Activated CD8-positive, alpha-beta T cell treated with anti-CD3 and anti-CD28 coated beads, Interleukin-2, amount 10 ng/mL, durations not matched to agents 7 days and 5 days (primary cell): ENCODE measurements around the gene SRPX2. TPM values are rescaled to one million over a fixed set of nuclear protein-coding genes. Genes with fewer than 3 reads are reported as not detected.

Experiments
- ATAC-seq: fragments of 150-1000 bp; cut with Tn5 transposase; one replicate; pipeline ENCODE4 v1.10.0; 2021; ENCODE audit warnings: moderate library complexity
- CTCF ChIA-PET: fragments of 350-600 bp; sonication (Branson Sonifier 250); formaldehyde crosslinking; loops from one replicate; lab custom pipeline; 2021; ENCODE audit warnings: antibody characterized with exemption; lab: Charles Lee
- POLR2A ChIA-PET: fragments of 350-600 bp; sonication (Branson Sonifier 250); formaldehyde crosslinking; loops from one replicate; lab custom pipeline; 2021; ENCODE audit warnings: antibody characterized with exemption; lab: Charles Lee
- DNase-seq: peaks from one replicate; pipeline ENCODE4 v3.0.0-alpha.2; 2020
- H3K27ac Mint-ChIP-seq: one replicate; pipeline ENCODE4 v1.8.0; 2021; ENCODE audit warnings: mild to moderate bottlenecking, mixed read lengths
- H3K27me3 Mint-ChIP-seq: one replicate; pipeline ENCODE4 v1.8.0; 2021; ENCODE audit warnings: low read depth, mixed read lengths
- H3K36me3 Mint-ChIP-seq: one replicate; pipeline ENCODE4 v1.8.0; 2021; ENCODE audit warnings: low read depth, mixed read lengths
- H3K4me1 Mint-ChIP-seq: one replicate; pipeline ENCODE4 v1.8.0; 2021; ENCODE audit warnings: low read depth, mixed read lengths
- H3K4me3 Mint-ChIP-seq: one replicate; pipeline ENCODE4 v1.8.0; 2021; ENCODE audit warnings: mild to moderate bottlenecking, mixed read lengths
- H3K9me3 Mint-ChIP-seq: one replicate; pipeline ENCODE4 v1.8.0; 2022; ENCODE audit warnings: mixed read lengths; ENCODE audit not compliant: insufficient read depth
- total RNA-seq, 2 experiments: library from RNA; stranded (reverse); gene quantifications; one replicate each; pipeline ENCODE4 v1.2.3, GENCODE V29; 2021

Gene SRPX2
- total RNA-seq = not detected

DNA sequence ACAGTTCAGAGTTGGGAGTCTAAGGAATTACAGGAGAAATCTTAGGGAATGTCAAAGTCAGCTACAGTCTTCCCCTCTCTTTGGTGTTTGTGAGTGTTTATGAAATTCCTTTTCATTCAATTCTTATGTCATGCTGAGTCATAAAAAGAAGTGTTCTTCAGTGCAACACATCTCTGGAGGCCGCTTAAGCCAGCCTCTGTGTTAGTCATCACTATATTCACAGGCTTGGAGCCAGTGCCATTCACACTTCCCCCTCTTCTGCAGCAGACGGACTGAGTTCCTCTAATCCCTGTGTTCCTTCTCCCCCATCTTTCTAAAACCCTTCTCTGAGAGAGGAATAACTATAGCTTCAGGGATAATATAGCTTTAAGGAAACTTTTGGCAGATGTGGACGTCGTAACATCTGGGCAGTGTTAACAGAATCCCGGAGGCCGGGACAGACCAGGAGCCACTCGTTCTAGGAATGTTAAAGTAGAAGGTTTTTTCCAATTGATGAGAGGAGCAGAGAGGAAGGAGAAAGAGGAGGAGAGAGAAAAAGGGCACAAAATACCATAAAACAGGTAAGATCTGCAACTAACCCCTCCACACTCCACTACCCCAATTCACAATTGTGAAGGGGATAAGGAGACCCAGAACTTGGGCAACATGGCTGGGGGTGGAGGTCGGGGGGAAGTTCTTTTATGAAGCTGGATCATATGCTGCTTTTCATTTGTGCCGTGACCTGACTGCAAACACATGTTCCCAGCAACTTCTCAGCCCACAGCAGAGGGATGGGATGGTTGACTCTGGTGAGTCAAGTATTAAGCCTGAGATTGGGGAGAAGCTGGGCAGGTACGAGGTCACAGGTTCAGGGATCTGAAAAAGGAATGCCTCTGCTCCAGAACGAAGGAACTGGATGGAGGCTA, at the start of gene SRPX2:
TSS of gene SRPX2 (plus strand) at position 244 of the 905 bp plus-strand sequence. CDS start 2,124 bp downstream, outside the sequence.
- Mint-ChIP-seq H3K4me3 (no peak within 1 kb of the TSS), H3K9me3 (no peaks in the 10 kb centered on the region), H3K27ac (no peak within 1 kb of the TSS)

GRCh38 chrX:100596601-100597000, 47.4 kb upstream of the SRPX2 start:
- CTCF ChIA-PET = no interaction called here

More for the DNA sequence above, at the start of gene SRPX2:
- Mint-ChIP-seq H3K27me3 (peaks cover 7% of the 10 kb centered on the region), H3K4me1 (no peaks in the 10 kb centered on the region), H3K36me3 (no peaks in the 10 kb centered on the region)
- CTCF ChIA-PET = no interaction called here
- ATAC-seq (no peak), DNase-seq (no peak)
- POLR2A ChIA-PET = no interaction called here

GRCh38 chrX:100599456-100599855, 44.5 kb upstream of the SRPX2 start:
- ATAC-seq (no peak), DNase-seq (no peak)
- POLR2A ChIA-PET = no interaction called here
- Mint-ChIP-seq H3K27ac (no peak overlapping the region), H3K36me3 (no peaks in the 10 kb centered on the region), H3K9me3 (no peaks in the 10 kb centered on the region), H3K27me3 (peaks cover 3% of the 10 kb centered on the region), H3K4me1 (no peaks in the 10 kb centered on the region), H3K4me3 (no peak overlapping the region)
- CTCF ChIA-PET = no interaction called here

More at GRCh38 chrX:100596601-100597000, 47.4 kb upstream of the SRPX2 start:
- no peak overlapping the region for H3K27ac Mint-ChIP-seq
- H3K27me3 Mint-ChIP-seq = no peaks in the 10 kb centered on the region
- H3K4me1 Mint-ChIP-seq = no peaks in the 10 kb centered on the region
- no peaks in the 10 kb centered on the region for H3K9me3 Mint-ChIP-seq
- H3K4me3 Mint-ChIP-seq = no peak overlapping the region
- ATAC-seq (no peak), DNase-seq (no peak)
- no peaks in the 10 kb centered on the region for H3K36me3 Mint-ChIP-seq
- POLR2A ChIA-PET = no interaction called here

DNA sequence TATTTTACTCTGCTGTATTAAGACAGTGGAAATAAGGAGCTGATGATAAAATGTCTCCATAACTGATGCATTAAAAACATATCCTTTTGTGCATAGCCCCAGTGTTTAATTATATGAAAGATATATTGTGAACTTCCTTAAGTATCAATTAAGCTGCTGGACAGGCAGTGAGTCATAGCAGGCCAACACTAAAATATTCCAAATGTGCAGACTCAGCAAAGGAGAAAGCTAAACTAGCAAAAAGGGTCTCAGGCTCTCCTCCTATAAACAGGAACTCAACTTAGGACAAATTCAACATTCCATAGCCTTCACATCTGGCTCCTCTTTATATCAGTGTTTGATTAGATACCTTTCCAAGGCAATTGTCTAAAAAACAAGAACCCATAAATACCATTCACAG, 43.7 kb upstream of the SRPX2 start:
- Mint-ChIP-seq H3K36me3 (no peaks in the 10 kb centered on the region), H3K27me3 (peaks cover 4% of the 10 kb centered on the region), H3K4me1 (no peaks in the 10 kb centered on the region), H3K9me3 (no peaks in the 10 kb centered on the region), H3K27ac (no peak overlapping the region), H3K4me3 (no peak overlapping the region)
- ChIA-PET POLR2A (no interaction called here), CTCF (no interaction called here)
- DNase-seq (no peak), ATAC-seq (no peak)

DNA sequence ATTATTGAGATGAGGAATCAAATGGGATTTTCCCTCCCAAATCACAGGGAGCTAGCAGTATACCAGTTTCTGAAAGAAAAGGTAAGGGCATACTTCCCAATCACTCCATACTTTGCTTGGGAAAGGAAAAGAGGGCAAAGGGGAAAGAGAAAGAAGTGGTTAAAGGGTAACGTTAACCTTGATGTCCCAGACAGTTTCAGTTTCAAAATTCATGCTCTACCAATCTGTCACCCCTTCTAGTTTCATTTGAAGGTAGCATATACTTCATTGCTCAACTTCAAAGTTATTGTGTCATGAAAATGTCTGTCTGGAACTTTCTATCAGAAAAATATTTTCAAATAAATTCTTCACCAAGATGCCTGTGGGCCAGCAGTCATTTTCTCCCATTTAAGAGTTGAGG, 43.2 kb upstream of the SRPX2 start:
- H3K27ac Mint-ChIP-seq = no peak overlapping the region
- DNase-seq (no peak), ATAC-seq (no peak)
- ChIA-PET POLR2A (no interaction called here), CTCF (no interaction called here)
- no peaks in the 10 kb centered on the region for H3K9me3 Mint-ChIP-seq
- no peaks in the 10 kb centered on the region for H3K4me1 Mint-ChIP-seq
- no peaks in the 10 kb centered on the region for H3K36me3 Mint-ChIP-seq
- peaks cover 4% of the 10 kb centered on the region for H3K27me3 Mint-ChIP-seq
- no peak overlapping the region for H3K4me3 Mint-ChIP-seq

DNA sequence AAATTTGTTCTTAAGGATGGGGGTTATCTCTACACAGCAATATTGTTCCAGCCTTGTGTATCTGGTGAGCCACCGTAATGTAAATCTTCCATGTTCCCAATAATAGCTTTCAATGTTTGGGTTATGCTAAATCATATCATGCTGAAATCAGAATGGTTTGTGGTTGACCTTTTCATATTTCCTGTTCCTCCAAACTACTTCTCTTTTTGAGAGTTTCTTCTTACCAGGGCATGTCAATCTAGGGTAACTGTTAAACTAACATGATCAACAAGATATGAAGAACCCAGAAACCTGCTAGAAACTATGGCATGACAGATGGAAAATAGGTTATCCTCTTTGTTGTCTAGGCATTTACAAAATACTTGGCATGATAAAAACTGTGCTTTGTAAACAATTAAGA, 37.2 kb upstream of the SRPX2 start:
- POLR2A ChIA-PET = no interaction called here
- H3K4me3 Mint-ChIP-seq = no peak overlapping the region
- H3K27ac Mint-ChIP-seq = no peak overlapping the region
- peaks cover 7% of the 10 kb centered on the region for H3K27me3 Mint-ChIP-seq
- CTCF ChIA-PET = interaction anchor here (0.8 kb wide), 1 partner anchor 8 kb away, joined by 3 read pairs; no protein-coding TSS in a partner anchor
- H3K36me3 Mint-ChIP-seq = no peaks in the 10 kb centered on the region
- DNase-seq = no peak
- no peaks in the 10 kb centered on the region for H3K9me3 Mint-ChIP-seq
- no peak for ATAC-seq
- H3K4me1 Mint-ChIP-seq = peaks cover 9% of the 10 kb centered on the region

DNA sequence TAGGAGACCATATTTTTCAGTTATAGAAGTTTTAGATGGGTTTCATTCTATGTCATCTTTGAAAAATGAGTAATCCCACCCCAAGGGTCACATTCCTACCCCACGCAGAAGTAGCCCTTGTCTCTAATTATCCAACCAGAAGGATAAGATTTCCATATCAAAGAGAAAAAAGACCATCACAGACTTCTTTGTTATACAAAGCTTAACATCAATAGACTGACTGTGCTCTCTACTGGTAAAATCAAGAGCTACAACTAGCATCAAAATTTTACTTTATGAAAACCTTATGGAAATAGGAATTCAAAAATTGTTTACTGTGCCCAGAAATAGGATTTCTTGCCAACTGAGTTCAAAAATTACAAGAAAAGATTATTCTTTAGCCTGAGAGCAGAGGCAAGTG, 34.4 kb upstream of the SRPX2 start:
- no peak overlapping the region for H3K4me3 Mint-ChIP-seq
- no peak for ATAC-seq
- no peaks in the 10 kb centered on the region for H3K9me3 Mint-ChIP-seq
- peaks cover 9% of the 10 kb centered on the region for H3K4me1 Mint-ChIP-seq
- peaks cover 7% of the 10 kb centered on the region for H3K27me3 Mint-ChIP-seq
- CTCF ChIA-PET = interaction anchor here (1.0 to 1.5 kb wide), 2 partner anchors 97 to 100 kb away, joined by 3 to 4 read pairs; no protein-coding TSS in a partner anchor
- POLR2A ChIA-PET = no interaction called here
- DNase-seq = no peak
- no peak overlapping the region for H3K27ac Mint-ChIP-seq
- no peaks in the 10 kb centered on the region for H3K36me3 Mint-ChIP-seq

GRCh38 chrX:100611951-100612350, 32.0 kb upstream of the SRPX2 start:
- DNase-seq = no peak

DNA sequence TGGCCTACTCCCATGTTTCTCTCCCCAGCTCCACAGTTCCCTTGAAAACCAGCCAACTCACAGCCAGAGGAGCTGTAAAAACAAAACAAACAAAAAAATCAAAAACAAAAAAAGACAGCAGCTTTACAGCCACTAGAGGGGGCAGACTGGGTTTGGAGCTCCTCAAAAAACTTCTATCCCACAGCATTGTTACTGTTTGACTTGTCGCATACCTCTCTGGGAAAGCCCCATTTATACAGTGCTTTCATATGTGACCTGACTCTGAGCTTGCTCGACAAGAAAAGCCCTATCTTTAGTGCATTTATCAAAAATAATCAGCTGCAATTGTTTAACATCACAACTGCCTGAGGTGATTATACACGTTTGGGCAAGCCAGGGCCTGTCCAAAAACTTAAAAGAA, 29.0 kb upstream of the SRPX2 start:
- Mint-ChIP-seq H3K27ac (no peak overlapping the region), H3K36me3 (no peaks in the 10 kb centered on the region), H3K27me3 (peaks cover 7% of the 10 kb centered on the region), H3K4me3 (no peak overlapping the region), H3K9me3 (no peaks in the 10 kb centered on the region), H3K4me1 (no peaks in the 10 kb centered on the region)
- CTCF ChIA-PET = interaction anchor here (0.6 to 1.5 kb wide), 6 partner anchors 8 to 130 kb away, joined by 3 to 8 read pairs (median 3); partner anchors contain the start of gene TSPAN6
- DNase-seq (no peak), ATAC-seq (no peak)
- POLR2A ChIA-PET = no interaction called here

More at GRCh38 chrX:100611951-100612350, 32.0 kb upstream of the SRPX2 start:
- H3K27me3 Mint-ChIP-seq = peaks cover 5% of the 10 kb centered on the region
- no peak overlapping the region for H3K27ac Mint-ChIP-seq
- no peak overlapping the region for H3K4me3 Mint-ChIP-seq
- no peaks in the 10 kb centered on the region for H3K9me3 Mint-ChIP-seq
- H3K4me1 Mint-ChIP-seq = peaks cover 2% of the 10 kb centered on the region
- ATAC-seq = no peak
- CTCF ChIA-PET = no interaction called here
- H3K36me3 Mint-ChIP-seq = no peaks in the 10 kb centered on the region
- POLR2A ChIA-PET = no interaction called here

DNA sequence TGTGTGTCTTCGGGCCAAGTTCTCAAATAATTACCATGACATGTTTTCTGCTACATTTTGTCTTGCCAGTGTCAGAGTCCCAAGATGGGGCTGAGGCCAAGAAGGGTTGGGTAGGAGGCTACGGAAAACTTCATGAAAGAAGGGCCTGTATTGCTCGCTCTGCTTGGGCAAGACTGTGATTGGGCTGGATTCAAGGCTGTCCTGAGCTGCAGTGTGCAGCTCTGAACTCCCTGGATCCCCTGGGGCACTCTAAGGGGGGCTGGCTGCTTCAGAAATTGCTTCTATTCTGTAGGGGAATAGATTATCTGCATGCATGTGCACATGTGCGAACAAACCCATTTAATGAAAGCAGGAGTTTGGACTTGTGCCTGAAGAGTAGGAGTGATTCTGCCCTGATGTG, 21.0 kb upstream of the SRPX2 start:
- no peak for ATAC-seq

DNA sequence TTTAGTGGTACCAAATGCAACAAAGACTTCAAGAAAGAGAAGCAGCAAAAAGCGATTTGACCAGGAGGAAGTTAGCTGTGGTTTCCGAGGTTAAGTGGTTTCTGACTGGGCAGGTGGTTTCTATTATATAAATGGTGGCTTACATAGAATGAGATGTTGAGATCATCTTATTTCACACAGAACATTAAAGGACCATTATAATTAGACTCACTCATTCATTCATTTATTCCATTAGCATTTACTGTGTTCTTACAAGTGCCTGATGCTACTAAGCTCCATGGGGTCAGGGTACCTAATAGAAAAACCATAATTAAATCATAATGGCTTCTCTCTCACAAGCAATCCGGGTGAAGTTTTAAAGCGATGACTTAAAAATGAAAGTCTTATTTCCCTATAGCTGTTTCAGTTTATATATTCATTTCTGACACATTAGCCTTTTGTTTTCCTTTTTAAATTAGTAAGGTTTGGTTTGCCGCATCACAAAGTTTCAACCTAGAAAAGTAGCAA, 18.0 kb upstream of the SRPX2 start:
- CTCF ChIA-PET = interaction anchor here (0.8 kb wide), 1 partner anchor 45 kb away, joined by 3 read pairs; no protein-coding TSS in a partner anchor
- no peak for ATAC-seq
- H3K27me3 Mint-ChIP-seq = peaks cover 9% of the 10 kb centered on the region

More for the DNA sequence above, 21.0 kb upstream of the SRPX2 start:
- ChIA-PET POLR2A (no interaction called here), CTCF (no interaction called here)
- peaks cover 6% of the 10 kb centered on the region for H3K27me3 Mint-ChIP-seq
- H3K4me1 Mint-ChIP-seq = peaks cover 10% of the 10 kb centered on the region
- H3K4me3 Mint-ChIP-seq = no peak overlapping the region
- H3K36me3 Mint-ChIP-seq = no peaks in the 10 kb centered on the region
- DNase-seq = no peak
- no peak overlapping the region for H3K27ac Mint-ChIP-seq
- H3K9me3 Mint-ChIP-seq = no peaks in the 10 kb centered on the region

GRCh38 chrX:100635040-100635439, 9.0 kb upstream of the SRPX2 start:
- DNase-seq = no peak
- Mint-ChIP-seq H3K27ac (no peak overlapping the region), H3K36me3 (no peaks in the 10 kb centered on the region), H3K4me1 (peaks cover 3% of the 10 kb centered on the region), H3K9me3 (no peaks in the 10 kb centered on the region), H3K4me3 (no peak overlapping the region), H3K27me3 (peaks cover 23% of the 10 kb centered on the region)
- POLR2A ChIA-PET = no interaction called here
- CTCF ChIA-PET = no interaction called here
- no peak for ATAC-seq

More for the DNA sequence above, 18.0 kb upstream of the SRPX2 start:
- no peak overlapping the region for H3K4me3 Mint-ChIP-seq
- H3K36me3 Mint-ChIP-seq = no peaks in the 10 kb centered on the region
- H3K4me1 Mint-ChIP-seq = peaks cover 10% of the 10 kb centered on the region
- H3K27ac Mint-ChIP-seq = peak overlapping the region; percentile 20
- DNase-seq = peak; percentile 39
- no peaks in the 10 kb centered on the region for H3K9me3 Mint-ChIP-seq
- POLR2A ChIA-PET = no interaction called here
